Measurements from ENCODE around the gene HIVEP3.

HIVEP3 gene

DNA sequence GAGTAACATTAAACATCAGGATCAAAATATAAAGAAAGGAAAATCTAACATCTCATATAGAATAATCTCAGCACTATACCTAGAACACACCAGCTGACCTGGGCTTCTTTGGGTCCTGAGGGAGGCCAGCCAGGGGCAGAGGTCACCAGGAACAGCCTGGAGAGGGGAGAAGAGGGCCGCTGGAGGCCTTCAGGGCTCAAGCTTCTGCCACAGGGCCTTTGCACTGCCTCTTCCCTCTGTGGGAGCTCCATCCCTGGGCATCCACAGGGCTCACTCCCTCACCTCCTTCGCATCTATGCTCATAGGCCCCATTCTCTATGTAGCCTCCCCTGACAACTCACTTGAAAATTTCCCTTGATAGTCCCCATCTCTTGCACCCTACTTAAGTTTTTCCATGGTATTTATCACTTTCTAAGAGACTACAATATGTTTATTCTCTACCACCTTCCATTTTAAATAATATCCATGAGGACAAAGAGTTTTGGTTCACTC lies 73.9 kb downstream of the HIVEP3 start:
- no peak for DNase-seq

DNA sequence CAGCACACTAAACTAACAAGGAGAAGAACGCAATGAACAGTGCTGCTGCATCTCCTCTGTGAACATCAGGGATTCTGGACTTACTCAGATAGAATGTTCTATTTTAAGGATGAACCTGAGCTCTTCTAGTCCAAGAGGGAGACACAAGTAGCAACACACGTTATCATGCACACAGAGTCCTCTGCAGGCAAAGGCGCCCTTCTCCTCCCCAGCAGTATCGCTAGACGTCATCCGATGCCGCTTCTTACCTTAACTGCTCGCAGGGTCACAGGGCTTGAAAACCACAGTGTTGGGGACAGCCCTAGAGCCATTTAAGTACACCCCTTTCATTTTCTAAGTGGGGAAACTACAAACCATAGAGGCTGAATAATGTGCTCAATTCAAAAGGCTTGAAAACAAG lies 74.5 kb downstream of the HIVEP3 start:
- no peak for DNase-seq

DNA sequence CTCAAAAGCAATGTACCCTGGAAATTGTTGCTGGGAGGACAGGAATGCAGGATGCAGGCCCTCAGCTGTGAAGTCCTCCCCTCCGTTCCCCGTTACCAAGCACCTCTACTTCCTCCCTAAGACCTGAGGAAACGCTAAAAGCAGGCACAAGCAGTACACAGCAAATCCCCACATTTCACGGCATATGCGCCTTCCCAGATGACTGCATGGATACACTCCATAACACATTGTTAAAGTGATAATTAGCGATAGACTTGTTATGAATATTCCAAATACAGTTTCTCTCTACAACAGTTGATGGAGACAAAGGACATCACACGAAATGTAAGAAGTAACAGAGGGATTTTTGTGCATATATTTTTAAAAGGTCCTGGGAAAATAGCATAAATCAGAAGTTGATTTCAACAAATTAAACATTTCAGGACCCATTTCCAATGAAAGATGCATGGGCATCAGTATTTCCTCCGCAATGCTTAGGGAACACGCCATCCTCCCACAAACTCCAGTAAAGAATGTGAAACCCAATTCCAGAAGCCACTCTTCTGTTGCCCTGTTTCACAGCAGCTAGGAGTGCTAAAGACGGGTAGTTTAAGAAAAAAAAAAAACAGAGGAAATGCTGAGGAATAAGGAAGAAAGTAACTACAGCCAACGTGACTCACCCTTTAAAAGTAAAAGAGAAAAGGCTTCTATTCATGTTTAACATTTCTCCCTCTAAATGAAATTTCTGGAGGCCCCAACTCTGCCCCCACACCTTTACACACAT lies 75.5 kb downstream of the HIVEP3 start:
- peak; percentile 80 for DNase-seq

DNA sequence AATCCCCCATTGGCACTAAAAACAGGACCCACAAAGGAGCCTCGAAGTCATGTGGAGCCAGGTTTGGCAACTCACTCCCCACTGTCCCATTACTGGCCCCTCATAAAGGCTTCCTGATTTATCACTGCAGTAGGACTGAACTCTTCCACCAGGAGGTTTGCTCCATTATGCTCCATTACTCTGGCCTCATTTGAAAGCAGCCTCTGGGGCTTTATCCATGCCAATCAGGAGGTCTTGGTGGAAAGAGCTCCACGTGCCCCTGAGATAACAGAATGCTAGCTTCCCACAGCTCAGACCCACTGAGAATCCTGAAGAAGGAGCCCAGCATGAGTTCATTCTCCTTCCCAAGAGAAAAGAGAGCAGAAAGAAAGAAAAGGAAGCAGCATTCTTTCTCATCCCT lies 76.4 kb downstream of the HIVEP3 start:
- no peak for DNase-seq

DNA sequence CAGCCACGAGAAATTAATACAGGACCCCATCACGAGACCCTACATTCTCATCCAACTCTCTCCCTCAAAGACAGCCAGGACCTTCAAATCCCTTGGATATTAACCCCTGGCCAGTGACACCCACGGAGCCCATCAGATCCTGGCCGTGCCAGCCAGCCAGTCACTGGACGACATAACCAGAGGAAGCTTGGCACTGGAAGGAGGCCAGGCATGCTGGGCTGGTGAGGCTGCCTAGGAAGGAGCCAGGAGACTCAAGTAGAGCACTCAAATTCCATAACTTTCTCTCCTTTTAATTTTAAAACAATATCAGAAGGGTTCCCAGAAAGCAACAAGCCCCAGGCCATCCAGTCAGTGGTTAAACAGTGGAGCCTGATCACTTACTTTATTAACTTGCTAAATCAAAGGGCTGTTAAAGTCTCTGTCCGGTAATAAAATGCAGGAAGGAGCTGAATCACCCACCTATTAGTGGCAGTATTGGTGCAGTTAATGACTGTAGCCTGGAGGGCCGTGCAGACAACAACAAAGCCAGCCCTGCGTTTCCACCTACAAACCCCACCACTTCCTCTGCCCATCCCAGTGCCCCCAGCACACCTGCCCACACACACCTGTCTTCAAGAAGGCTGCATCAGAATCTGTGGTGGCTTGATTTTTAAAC lies 78.0 kb downstream of the HIVEP3 start:
- DNase-seq, result no peak

DNA sequence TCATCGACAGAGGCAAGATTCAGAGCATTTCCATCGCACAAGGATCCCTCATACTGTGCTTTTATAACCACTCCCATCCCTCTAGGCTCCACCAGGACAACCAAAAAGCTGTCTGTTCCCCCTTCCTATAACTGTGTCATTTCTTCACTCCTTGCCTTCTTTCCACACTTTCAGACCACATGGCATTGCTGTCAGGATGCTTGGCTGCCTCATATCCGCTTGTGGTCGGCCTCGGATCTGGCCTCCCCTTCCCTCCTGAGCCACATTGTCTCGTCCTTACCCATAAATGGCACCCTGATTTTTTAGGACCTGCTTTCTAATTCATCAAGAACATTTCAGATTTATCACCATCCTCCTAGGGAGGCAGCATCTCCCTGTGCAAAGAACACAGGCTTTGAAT lies 80.5 kb downstream of the HIVEP3 start:
- no peak for DNase-seq

DNA sequence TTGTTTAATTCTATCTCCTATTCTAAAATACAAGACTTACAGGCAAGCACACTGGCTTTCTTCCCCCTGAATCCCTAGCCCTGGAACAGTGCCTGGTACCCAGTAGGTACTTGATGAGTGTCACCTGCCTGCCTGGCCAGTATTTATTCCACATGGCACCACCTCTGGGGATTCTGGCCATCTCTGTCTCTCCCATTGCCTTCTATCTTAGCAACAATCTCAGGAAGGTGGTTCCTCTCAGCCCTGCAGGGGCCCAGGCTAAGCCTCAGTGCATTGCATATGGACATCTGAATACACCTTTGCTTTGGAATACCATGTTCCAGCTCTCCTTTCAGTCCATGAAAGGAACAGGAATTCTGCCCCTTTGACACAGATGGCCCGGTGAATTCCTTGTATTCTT lies 81.0 kb downstream of the HIVEP3 start:
- no peak for DNase-seq

DNA sequence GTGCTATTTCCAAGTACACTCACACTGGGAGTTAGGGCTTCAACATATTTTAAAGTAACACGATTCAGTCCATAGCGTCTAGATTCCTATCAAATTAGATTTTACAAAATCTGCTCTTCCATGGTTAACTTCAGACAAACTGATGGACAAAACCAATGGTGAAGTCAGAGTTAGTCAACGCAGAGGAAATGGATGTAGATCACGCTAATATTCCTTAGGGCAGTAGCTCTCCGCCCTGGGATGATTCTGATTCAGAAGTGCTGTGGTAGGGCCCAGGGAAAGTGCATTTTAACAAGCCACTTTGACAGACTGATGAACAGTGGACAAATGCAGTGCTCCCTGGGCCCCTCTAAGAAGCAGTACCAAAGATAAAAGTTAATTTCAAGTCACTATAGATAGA lies 83.2 kb downstream of the HIVEP3 start:
- DNase-seq, result peak; percentile 35

DNA sequence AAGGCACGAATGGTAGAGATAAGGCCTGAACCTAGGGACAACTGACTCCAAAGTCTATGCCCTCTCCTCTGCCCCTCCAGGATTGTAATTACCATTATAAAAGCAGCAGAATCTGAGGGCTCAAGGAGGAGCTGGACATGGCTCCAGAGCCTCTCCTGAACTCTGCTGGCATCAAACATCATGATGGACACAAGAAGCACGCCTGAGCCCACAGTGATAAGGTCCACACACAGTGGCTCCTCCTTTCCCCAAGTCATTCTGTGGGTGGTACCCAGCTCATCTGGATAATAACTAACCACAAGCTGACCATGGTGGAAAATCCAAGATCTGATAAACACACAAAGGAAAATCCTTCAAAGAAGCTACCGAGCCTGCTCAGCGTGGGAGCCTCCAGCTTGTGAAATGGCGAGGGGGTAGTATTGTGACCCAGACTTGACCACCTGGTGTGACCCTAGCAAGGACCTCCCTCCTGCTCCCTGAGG lies 85.2 kb downstream of the HIVEP3 start:
- no peak for DNase-seq

DNA sequence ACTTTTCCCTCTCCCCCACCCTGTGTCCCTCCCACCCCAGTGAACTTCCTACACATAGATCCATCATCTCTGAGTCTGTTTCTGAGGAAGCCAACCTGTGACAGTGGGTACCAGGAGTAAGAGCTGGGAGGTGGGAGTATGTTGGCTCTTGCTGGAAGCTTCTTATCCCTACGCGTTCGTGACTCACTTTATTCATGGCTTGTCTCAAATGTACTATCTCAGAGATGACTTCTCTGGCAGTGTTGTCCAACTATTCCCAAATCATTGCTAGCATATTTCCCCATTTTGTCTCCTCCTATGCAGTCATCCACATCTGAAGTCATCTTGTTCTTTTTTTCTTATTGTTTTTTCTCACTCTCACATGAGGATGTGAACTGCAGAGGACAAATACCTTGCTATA lies 88.0 kb downstream of the HIVEP3 start:
- DNase-seq, result peak; percentile 29

DNA sequence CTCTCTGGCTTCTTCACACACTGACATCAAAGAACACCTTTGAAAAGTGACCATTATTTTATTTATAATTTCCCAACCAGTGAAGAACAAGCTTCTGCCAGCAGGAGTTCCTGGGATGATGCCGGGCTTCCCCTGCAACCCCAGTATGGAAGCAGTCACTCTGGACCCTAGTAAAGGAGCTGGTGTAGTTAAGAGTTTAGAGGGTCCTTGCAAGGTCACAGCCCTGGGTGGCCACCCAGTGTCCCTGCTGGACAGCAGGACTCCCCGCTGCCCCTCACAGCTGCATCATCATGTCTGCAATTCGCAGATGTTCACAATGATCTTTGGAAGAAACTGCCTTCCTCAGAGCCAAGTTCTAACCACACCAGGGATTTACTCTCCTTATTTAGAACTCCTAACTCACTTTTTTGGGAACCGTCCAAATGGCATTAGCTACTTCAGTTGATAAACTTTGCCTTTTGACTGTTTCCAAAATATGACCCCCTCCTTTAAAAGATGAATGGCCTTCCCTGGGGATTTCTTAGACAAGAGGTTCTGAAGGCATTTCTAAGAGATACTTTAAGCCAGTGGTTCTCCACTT lies 90.6 kb downstream of the HIVEP3 start:
- peak; percentile 52 for DNase-seq

DNA sequence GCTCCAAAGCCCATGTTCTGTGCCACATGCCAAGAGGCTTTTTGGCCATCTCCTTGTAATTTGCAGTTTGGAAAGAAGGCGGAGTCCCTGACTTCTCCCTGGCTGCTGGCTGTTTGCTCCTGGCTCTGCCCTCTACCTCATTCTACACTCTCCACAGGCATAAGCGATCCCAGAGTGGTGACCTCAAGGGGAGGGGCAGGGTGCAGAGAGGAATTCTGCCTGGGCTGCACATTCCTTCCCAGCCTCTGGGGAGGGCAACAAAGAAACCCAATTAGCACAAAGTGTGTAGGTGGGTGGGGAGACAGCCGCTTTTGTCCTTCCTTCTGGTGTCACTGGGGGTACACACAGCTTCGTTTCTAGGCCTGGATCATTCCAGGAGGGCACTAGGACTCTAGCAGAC lies 95.3 kb downstream of the HIVEP3 start:
- DNase-seq, result peak; percentile 58

DNA sequence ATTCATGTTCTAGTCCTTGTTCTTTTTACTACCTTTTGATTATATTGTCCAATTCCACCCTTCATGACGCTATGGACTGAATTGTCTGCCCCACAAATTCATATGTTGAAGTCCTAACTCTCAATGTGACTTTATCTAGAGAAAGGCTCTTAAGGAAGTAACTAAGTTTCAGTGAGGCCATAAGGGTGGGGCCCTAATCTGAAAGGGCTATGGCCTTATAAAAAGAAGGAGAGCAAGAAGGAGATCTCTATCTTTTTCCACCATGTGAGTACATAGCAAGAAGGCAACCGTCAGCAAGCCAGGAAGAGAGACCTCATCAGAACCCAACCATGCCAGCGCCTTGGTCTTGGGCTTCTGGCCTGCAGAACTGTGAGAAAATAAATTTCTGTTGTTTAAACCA lies 95.9 kb downstream of the HIVEP3 start:
- DNase-seq, result no peak

DNA sequence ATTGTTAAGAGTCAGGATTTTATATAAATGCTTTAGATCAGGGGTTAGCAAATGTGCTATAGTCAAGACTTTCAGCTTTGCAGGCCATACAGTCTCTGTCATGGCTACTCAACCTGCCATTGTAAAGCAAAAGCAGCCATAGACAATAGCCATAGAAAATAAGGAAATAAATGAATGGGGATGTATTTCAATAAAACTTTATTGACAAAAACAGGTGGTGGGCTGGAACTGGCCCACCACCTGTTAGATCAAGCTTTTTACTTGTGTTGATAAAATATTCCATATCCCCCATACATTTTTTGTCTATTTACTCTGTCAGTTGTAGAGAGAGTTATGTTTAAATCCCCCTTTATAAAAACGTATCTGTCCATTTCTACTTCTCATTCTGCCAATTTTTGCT lies 98.9 kb downstream of the HIVEP3 start:
- DNase-seq, result no peak

DNA sequence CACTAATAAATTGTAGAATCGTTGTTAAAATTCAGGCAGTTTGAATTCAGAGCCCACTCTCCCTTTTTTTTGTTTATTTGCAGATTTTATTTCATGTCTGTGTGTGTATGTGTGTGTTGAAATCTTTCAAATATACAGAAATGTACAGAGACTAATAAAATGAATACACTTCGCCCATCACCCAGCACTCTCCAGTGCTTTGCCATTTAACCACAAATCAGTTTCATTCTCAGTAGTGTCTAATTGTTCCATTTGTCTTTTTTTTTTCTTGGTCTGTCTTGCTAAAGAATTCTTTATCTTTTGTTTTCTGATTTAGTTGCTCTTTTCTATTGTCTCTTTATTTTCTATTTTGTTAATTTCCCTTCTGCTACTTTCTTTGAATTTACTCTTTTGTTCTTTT lies 99.7 kb downstream of the HIVEP3 start:
- DNase-seq, result no peak

DNA sequence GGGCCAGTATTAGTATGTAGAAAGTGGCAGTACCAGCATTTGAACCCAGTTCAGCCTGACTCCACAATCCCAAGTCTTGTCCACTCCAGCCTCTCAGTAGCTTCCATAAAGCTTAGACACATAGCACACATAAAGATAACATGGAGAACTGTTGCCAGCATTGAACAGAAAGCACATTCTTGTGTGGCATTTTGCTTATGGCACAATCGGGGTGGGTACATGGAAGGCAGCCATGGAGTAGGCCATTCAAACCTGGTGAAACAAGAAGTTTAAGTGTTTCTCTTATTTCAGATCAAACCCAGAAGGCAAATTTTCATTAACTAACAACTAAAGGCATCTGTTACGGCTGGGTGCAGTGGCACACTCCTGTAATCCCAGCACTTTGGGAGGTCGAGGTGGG lies 102.7 kb downstream of the HIVEP3 start:
- no peak for DNase-seq

DNA sequence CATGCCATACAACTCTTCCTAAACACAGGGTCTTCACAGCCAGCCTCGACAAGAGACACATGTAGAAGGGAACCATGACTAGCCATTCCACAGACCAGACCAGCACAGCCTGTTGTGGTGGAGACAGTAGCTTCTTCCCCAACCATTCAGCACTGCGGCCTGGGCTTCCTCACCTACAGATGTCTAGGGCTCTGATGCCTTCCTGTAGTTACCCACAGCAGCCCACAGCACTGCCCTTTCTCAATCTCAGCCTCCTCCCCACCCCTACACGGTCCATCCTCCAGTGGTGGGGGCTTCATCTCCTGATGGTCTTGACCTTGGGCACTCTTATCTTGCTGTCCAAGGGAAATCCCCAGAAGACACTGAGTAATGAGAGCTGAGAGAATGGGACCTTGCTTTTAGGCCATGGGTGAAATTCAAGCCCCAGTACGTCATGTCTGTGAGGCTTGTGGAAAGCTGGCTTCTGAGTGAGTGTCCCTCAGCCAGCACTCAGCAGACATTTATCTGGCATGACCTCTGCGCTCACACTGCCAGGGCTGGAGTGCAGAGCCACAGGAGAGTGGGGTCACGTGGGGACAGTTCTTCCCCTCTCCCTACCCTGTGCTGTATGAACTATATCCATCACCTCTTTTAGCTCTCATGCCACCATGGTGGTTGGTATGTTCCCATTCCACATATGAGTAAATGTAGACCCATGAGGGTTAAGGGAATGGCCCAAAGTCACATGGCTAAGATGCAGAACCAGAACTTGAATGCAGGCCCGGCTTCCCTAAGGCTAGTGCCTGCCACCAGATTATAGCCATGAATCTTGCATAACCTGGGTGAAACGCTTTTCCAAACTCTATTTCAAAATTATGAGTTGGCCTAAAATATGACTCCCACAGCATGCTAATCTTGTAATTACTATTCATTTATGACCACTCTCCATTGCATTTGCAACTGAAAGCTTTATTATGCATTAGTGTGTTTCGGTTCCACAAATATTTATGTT lies 104.7 kb downstream of the HIVEP3 start:
- no peak for DNase-seq

DNA sequence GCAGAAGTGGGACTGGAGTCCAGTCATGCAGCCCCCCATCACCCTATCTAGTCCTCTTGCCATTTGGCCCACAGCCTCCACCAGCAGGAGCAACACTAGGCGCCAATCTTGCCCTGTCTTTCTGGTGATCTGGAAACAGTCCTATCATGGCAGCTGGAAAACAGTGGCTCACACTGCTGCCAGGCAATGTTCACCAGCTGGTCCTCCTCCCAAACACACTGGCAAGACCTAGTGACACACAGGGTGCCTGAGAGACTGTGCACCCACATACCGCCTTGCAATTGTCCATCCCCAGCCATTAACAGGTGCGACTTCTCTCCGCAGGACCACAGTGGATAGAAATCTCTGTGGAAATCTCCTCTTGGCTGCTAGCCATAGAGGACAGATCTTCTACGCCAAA lies 105.5 kb downstream of the HIVEP3 start:
- no peak for DNase-seq

DNA sequence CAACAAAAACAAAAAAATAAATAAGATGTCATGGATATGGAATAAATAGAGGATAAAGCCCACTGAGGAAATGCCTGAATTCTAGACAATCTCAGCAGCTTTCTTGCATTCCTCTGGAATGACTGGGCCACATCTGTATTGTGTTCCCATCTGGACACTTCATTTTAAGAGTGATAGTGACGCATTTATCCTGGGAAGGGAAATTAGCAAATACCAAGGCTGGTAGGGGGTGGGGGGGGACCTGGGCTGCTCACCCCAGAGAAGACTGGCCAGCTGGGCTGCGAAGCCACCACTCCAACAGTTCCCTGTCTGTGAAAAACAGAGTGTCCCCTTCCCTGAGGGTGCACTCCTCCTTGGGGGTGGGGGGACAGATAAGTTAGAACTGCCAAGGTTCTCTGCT lies 106.3 kb downstream of the HIVEP3 start:
- peak; percentile 92 for DNase-seq

DNA sequence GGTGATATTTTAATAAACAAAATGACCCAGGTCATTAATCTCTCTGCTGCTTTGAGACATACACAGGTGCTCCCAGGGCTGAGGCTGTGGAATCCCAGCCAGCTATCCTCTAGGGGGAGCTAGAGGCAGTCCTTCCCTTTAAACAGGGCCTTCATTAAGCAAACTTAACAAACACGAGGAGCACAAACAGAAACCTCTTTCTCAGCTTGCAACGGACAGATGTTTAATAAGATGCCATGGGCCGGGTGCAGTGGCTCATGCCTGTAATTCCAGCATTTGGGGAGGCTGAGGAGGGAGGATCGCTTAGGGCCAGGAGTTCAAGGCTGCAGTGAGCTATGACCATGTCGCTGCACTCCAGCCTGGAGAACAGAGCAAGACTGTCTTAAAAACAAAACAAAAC lies 106.7 kb downstream of the HIVEP3 start:
- peak; percentile 72 for DNase-seq

DNA sequence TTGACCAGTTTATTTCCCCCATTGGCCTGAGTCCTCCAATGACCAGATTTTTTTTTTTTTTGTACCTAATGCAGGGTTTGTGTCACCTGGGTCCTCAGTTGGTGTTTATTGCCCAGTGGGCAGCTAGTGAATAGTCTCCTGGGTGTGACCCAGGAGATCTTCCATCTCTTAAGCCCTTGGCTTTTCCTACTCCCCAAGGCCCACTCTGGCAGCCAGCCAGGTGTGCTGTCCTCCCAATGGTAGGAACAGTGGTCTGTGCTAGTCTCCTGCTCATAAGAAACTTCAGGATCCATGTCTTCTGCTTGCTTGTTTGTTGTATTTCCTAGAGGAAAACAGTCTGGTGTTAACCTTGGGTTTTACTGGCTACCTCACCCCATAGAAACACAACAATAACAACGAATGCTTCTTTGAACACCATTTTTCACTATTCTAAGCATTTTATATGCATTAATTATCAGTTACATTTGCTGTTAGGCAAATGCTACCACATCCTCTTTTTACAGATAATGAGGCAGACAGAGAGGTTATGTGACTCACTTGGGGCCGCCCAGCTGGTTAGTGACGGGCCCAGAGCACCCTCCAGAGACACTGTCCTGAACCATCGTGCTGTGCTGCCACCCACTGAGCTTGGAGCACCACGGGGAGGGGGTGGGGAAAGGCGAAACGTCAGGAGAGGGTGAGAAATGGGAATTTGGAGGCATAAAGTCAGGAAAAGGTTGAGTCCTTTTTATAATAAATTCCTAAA lies 107.5 kb downstream of the HIVEP3 start:
- peak; percentile 31 for DNase-seq

DNA sequence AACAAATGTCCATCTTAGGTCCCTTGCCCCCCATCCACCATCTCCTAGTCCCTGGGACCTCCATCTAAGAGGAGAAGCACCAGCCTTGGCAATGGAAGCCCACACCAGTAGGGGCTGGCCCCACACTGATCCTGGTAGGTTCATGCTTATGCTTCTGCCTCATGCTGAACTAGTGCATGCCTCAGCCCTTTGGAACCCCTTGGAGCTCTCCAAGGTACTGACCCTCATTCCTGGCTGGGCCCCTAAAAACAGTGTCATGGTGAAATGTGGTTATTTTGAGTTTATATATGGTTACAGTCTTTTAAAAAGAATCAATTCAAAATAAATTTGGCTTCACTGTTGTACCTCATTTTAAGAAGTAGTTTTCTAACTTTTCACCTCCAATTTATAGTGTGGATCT lies 108.3 kb downstream of the HIVEP3 start:
- DNase-seq, result peak; percentile 68
